GM19035 (cell line): ENCODE data around the gene GATA2.

Source experiments
- ATAC-seq: cut with Tn5 transposase; IDR thresholded peaks from one replicate; pipeline ENCODE4 v1.9.1; 2021; ENCODE audit not compliant: unreplicated experiment

GATA2 gene

GRCh38 chr3:128436214-128436613, 56.8 kb downstream of the GATA2 start:
- ATAC-seq = no peak

GRCh38 chr3:128435561-128435960, 57.4 kb downstream of the GATA2 start:
- no peak for ATAC-seq

DNA sequence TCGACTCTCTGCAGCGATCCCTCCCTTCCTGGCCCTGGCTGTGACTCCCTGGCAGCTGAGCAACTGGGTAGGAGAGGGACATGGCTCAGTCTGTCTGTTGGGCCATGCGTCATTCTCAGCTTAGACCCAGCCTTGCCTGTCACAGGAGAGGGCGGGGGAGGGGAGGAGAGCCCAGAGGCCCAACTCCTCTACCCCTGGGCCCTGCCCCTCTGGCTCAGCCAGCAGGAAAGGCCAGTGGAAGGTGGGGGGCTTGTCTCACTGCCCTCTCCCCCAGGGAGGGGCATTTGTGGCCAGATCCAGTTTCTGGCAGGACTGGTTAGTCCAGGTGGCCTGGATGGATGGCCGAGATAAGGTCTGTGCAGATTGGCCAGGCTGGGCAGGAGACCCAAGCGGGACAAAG, 57.9 kb downstream of the GATA2 start:
- ATAC-seq = no peak

DNA sequence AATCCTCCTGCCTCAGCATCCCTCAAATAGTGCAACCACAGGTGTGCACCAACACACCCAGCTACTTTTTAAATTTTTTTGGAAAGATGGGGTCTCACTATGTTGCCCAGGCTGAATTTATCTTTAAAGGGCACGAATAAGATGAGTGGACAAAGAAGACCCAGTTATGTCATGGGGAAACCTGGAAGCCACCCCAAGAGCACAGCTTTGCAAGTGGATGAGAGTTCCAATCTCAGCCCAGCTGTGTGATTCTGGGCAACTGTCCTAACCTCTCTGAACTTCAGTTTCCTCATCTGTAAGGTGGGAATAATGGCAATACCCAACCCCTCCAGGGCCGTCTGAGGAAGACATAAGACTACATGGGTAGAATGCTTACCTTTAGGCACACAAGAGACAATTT, 58.5 kb downstream of the GATA2 start:
- ATAC-seq = no peak

DNA sequence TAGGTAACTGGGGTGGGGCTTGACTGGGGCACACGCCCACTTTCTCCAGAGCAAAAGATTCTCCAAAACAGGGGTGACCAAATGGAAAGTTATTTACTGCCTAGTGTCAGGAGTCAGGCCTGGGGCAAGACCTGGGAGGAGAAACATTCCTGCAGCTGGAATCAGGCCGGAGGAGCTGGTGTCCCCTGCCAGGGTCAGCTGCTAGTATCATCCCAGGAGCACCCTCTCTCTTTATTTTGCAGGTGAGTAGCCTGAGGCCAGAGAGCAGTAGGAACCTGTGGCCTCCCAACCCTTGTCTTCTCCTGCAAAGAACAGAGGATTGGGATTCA, 59.2 kb downstream of the GATA2 start:
- no peak for ATAC-seq

DNA sequence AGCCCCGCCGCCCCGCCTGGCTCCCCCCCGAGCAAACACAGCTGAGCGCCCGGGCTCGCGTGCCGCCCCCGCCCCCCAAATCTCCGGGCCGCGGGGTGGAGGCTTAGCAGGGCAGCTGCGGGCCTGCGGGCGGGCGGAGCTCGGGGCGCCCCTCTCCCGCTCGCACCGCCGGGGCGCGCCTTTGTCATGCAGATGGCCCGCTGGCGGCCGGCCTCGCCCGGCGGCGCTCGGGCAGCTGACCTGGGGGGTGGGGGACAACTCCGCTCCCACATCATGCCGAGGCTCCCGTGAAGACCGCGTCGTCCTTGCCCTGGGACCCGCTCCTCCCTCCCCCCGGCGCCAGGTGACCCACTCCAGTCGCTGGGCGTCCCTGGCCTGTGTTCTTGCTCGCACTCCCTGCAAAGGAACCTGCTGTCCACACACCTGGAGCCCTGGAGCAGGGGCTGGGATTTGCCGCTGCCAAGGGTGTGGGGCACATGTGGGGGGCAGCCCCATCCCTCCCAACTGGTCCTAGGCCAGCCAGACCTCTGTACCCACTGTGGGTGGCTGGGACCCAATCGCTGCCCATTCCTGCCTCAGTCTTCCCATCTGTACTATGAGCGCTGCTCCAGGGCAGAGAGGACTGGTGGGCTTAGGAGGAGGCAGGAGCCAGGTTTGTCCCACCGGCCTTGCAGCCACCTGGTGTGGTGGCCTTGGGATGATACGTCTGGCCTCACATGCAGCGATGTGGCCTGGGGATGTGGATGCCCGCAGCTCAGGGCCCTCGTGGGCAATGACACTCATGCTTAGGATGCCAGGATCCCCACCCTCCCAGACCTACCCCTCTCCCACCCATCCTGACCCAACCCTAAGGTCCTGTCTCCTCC, 59.8 kb downstream of the GATA2 start:
- no peak for ATAC-seq

GRCh38 chr3:128432301-128432970, 60.6 kb downstream of the GATA2 start:
- no peak for ATAC-seq

DNA sequence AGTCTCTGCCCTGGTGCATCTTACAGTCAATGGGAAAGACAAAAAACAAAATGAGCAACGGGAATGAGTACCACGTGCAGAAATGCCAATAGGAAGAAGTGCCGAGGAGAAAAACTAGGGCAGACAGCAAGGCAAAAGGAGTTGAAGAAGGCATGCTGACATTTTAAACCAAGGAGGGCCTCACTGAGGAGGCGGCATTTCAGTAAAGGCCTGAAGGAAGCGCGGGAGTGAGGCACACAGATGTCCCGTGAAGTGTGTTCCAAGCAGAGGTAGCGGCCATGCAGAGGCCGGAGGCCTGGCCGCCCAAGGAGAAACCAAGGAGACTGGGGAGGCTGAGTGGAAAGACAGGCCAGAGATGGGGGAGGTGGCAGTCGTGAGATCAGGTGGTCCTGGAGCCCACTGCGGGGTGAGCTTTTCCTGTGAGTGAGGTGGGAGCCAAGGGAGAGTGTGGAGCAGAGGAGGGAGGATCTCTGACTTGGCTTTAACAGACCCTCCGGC, 61.1 kb downstream of the GATA2 start:
- no peak for ATAC-seq

DNA sequence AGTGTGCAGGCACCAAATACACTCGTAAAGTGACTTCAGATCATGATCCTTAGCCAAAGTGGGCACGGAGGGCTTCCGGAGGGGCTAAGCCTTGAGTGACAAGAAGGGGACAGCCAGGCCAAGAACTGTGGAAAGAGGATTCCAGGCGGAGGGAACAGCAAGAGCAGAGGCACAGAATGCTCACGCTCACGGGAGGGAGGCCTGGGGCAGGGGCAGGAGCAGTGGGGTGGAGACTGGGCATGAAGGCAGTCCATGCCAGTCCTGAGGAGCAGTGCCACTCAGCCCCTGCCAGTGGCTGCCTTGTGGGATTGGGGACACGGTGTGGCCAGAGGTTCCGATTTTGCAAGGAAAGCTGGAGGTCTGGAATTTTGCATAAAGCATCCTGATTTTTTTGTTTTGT, 62.3 kb downstream of the GATA2 start:
- no peak for ATAC-seq

GRCh38 chr3:128430301-128430700, 62.7 kb downstream of the GATA2 start:
- ATAC-seq = no peak

GRCh38 chr3:128429751-128430150, 63.2 kb downstream of the GATA2 start:
- ATAC-seq = no peak
